Transverse colon (tissue), 3 donors: ENCODE measurements around the gene INPP5K.

Source experiments
- CTCF ChIP-seq, 5 experiments: fragments of 200-600 bp in 3 of 5; fragments of 450-650 bp in 2 of 5; sonication (generic) in 3 of 5; IDR thresholded peaks; 1 replicate in 2 of 5; 2 replicates in 3 of 5; pipeline ENCODE4 v1.5.1; 2016 to 2017; ENCODE audit warnings: antibody characterized with exemption in 5 of 5, inconsistent platforms in 3 of 5, mild to moderate bottlenecking in 2 of 5, moderate library complexity in 1 of 5
- POLR2A ChIP-seq: fragments of 450-650 bp; IDR thresholded peaks from one replicate; pipeline ENCODE4 v1.6.1; 2016; ENCODE audit warnings: antibody characterized with exemption, mild to moderate bottlenecking, moderate library complexity

GRCh38 chr17:1484060-1484535 is 32.3 kb downstream of the INPP5K start:
- TF ChIP-seq POLR2A = no peak
- TF ChIP-seq CTCF (IDR thresholded peaks at IDR 0.05) = no peak
